Stimulated activated naive CD8-positive, alpha-beta T cell treated with anti-CD3 and anti-CD28 coated beads, Interleukin-15, Interleukin-2, amounts not matched to agents 100 ng/mL and 50 ng/mL, for 24 hours (primary cell): ENCODE results near the gene VTN.
A peak's percentile ranks its signal among the peaks of the same experiment; 100 is the strongest.

Experiments used
- H3K27ac Mint-ChIP-seq: one replicate; pipeline ENCODE4 v1.8.0; 2021; ENCODE audit warnings: mild to moderate bottlenecking, mixed read lengths
- H3K27me3 Mint-ChIP-seq: one replicate; pipeline ENCODE4 v1.8.0; 2021; ENCODE audit warnings: mixed read lengths
- H3K36me3 Mint-ChIP-seq: one replicate; pipeline ENCODE4 v1.8.0; 2021; ENCODE audit warnings: low read depth, mixed read lengths
- H3K4me1 Mint-ChIP-seq: one replicate; pipeline ENCODE4 v1.8.0; 2021; ENCODE audit warnings: low read depth, mixed read lengths
- H3K4me3 Mint-ChIP-seq: one replicate; pipeline ENCODE4 v1.8.0; 2021; ENCODE audit warnings: mild to moderate bottlenecking, mixed read lengths
- H3K9me3 Mint-ChIP-seq: one replicate; pipeline ENCODE4 v1.8.0; 2021; ENCODE audit warnings: mixed read lengths

The VTN gene

GRCh38 chr17:28367641-28368305 is 2.3 kb downstream of the VTN start:
- H3K4me3 Mint-ChIP-seq = no peak overlapping the region
- no peak overlapping the region for H3K27ac Mint-ChIP-seq
- H3K36me3 Mint-ChIP-seq = peaks cover 4% of the 10 kb centered on the region
- no peaks in the 10 kb centered on the region for H3K27me3 Mint-ChIP-seq
- H3K9me3 Mint-ChIP-seq = no peaks in the 10 kb centered on the region
- peaks cover 11% of the 10 kb centered on the region for H3K4me1 Mint-ChIP-seq

- no peak overlapping the region for H3K4me3 Mint-ChIP-seq
- H3K4me1 Mint-ChIP-seq = peaks cover 8% of the 10 kb centered on the region
- no peaks in the 10 kb centered on the region for H3K9me3 Mint-ChIP-seq
- peaks cover 5% of the 10 kb centered on the region for H3K36me3 Mint-ChIP-seq
- no peaks in the 10 kb centered on the region for H3K27me3 Mint-ChIP-seq
- no peak overlapping the region for H3K27ac Mint-ChIP-seq
Observed at GRCh38 chr17:28366605-28367004, 3.5 kb downstream of the VTN start.

- Mint-ChIP-seq H3K27me3 (no peaks in the 10 kb centered on the region), H3K27ac (no peak overlapping the region), H3K36me3 (peaks cover 16% of the 10 kb centered on the region), H3K4me1 (no peaks in the 10 kb centered on the region), H3K4me3 (no peak overlapping the region), H3K9me3 (no peaks in the 10 kb centered on the region)
Observed at GRCh38 chr17:28365487-28365886, 4.6 kb downstream of the VTN start.

- Mint-ChIP-seq H3K4me1 (no peaks in the 10 kb centered on the region), H3K9me3 (no peaks in the 10 kb centered on the region), H3K36me3 (peaks cover 21% of the 10 kb centered on the region), H3K27ac (no peak within 1 kb of the TSS), H3K4me3 (no peak within 1 kb of the TSS), H3K27me3 (no peaks in the 10 kb centered on the region)
Observed at GRCh38 chr17:28364665-28365363, 5.3 kb downstream of the VTN start, which contains the start of gene SEBOX. Gene SEBOX (minus strand): TSS chr17:28365199. CDS start chr17:28365151, 48 bp downstream.

- H3K9me3 Mint-ChIP-seq = no peaks in the 10 kb centered on the region
- no peaks in the 10 kb centered on the region for H3K4me1 Mint-ChIP-seq
- no peak overlapping the region for H3K4me3 Mint-ChIP-seq
- peaks cover 26% of the 10 kb centered on the region for H3K36me3 Mint-ChIP-seq
- H3K27ac Mint-ChIP-seq = no peak overlapping the region
- H3K27me3 Mint-ChIP-seq = no peaks in the 10 kb centered on the region
Observed at GRCh38 chr17:28363776-28364650, 6.1 kb downstream of the VTN start.

GRCh38 chr17:28363186-28363585 is 6.9 kb downstream of the VTN start:
- Mint-ChIP-seq H3K9me3 (no peaks in the 10 kb centered on the region), H3K27ac (no peak overlapping the region), H3K4me1 (peaks cover 7% of the 10 kb centered on the region), H3K4me3 (no peak overlapping the region), H3K27me3 (no peaks in the 10 kb centered on the region), H3K36me3 (peaks cover 28% of the 10 kb centered on the region)

GRCh38 chr17:28357901-28358197 is 12.3 kb downstream of the VTN start:
- Mint-ChIP-seq H3K36me3 (peaks cover 53% of the 10 kb centered on the region), H3K27me3 (no peaks in the 10 kb centered on the region), H3K27ac (peak overlapping the region; percentile 91), H3K4me1 (peaks cover 28% of the 10 kb centered on the region), H3K9me3 (no peaks in the 10 kb centered on the region), H3K4me3 (peak overlapping the region; percentile 90)

GRCh38 chr17:28357061-28357900 is 12.8 kb downstream of the VTN start, which contains the start of gene POLDIP2:
Gene POLDIP2 (minus strand): TSS chr17:28357527. CDS start chr17:28357448, 79 bp downstream.
- Mint-ChIP-seq H3K27ac (peak within 1 kb of the TSS; percentile 95), H3K36me3 (peaks cover 54% of the 10 kb centered on the region), H3K9me3 (no peaks in the 10 kb centered on the region), H3K4me3 (peak within 1 kb of the TSS; percentile 90), H3K4me1 (peaks cover 28% of the 10 kb centered on the region), H3K27me3 (no peaks in the 10 kb centered on the region)

GRCh38 chr17:28350271-28350670 is 19.8 kb downstream of the VTN start:
- Mint-ChIP-seq H3K27me3 (no peaks in the 10 kb centered on the region), H3K27ac (no peak overlapping the region), H3K4me3 (no peak overlapping the region), H3K4me1 (no peaks in the 10 kb centered on the region), H3K9me3 (no peaks in the 10 kb centered on the region), H3K36me3 (peaks cover 65% of the 10 kb centered on the region)

GRCh38 chr17:28348979-28349378 is 21.1 kb downstream of the VTN start:
- H3K4me3 Mint-ChIP-seq = no peak overlapping the region
- no peaks in the 10 kb centered on the region for H3K27me3 Mint-ChIP-seq
- no peaks in the 10 kb centered on the region for H3K4me1 Mint-ChIP-seq

GRCh38 chr17:28347261-28347891 is 22.7 kb downstream of the VTN start:
- H3K4me1 Mint-ChIP-seq = no peaks in the 10 kb centered on the region
- no peaks in the 10 kb centered on the region for H3K9me3 Mint-ChIP-seq
- no peak overlapping the region for H3K4me3 Mint-ChIP-seq
- H3K27me3 Mint-ChIP-seq = no peaks in the 10 kb centered on the region
- no peak overlapping the region for H3K27ac Mint-ChIP-seq
- H3K36me3 Mint-ChIP-seq = peaks cover 52% of the 10 kb centered on the region

More at GRCh38 chr17:28348979-28349378, 21.1 kb downstream of the VTN start:
- Mint-ChIP-seq H3K36me3 (peaks cover 60% of the 10 kb centered on the region), H3K27ac (no peak overlapping the region), H3K9me3 (no peaks in the 10 kb centered on the region)

- Mint-ChIP-seq H3K27me3 (no peaks in the 10 kb centered on the region), H3K9me3 (no peaks in the 10 kb centered on the region), H3K27ac (no peak overlapping the region), H3K4me1 (no peaks in the 10 kb centered on the region), H3K36me3 (peaks cover 52% of the 10 kb centered on the region), H3K4me3 (no peak overlapping the region)
Observed at GRCh38 chr17:28346746-28347246, 23.3 kb downstream of the VTN start.

GRCh38 chr17:28346199-28346580 is 23.9 kb downstream of the VTN start:
- Mint-ChIP-seq H3K27ac (no peak overlapping the region), H3K27me3 (no peaks in the 10 kb centered on the region), H3K9me3 (no peaks in the 10 kb centered on the region), H3K4me1 (no peaks in the 10 kb centered on the region), H3K4me3 (no peak overlapping the region), H3K36me3 (peaks cover 48% of the 10 kb centered on the region)
